Suprapubic skin (tissue), 3 donors: ENCODE measurements around the gene HACL1.

Experiments used
- CTCF ChIP-seq, 2 donors: fragments of 200-600 bp in 1 of 2; fragments of 450-650 bp in 1 of 2; sonication (generic) in 1 of 2; IDR thresholded peaks; one replicate each; pipeline ENCODE4 v1.5.1; 2016 to 2019; ENCODE audit warnings: antibody characterized with exemption in 2 of 2, mild to moderate bottlenecking in 1 of 2, moderate library complexity in 1 of 2
- EP300 ChIP-seq: sonication (generic); formaldehyde crosslinking; IDR thresholded peaks from one replicate; pipeline ENCODE4 v1.6.1; 2017; ENCODE audit warnings: antibody characterized with exemption
- POLR2A ChIP-seq, 2 donors: fragments of 450-650 bp; IDR thresholded peaks; one replicate each; pipeline ENCODE4 v1.6.1; 2017; ENCODE audit warnings: antibody characterized with exemption in 2 of 2, mild to moderate bottlenecking in 2 of 2, moderate library complexity in 2 of 2

- TF ChIP-seq POLR2A (IDR thresholded peaks at IDR 0.05) = no peak
- no peak for TF ChIP-seq CTCF (IDR thresholded peaks at IDR 0.05)
- TF ChIP-seq EP300 = no peak
Observed at GRCh38 chr3:15592968-15593367, 8.4 kb downstream of the HACL1 start.
